Osteocyte (in vitro differentiated cells): ENCODE measurements around the gene EPN3. TPM values are rescaled to one million over a fixed set of nuclear protein-coding genes. Genes with fewer than 3 reads are reported as not detected.

ENCODE experiments used
- DNase-seq: peaks from one replicate; pipeline ENCODE4 v3.0.0; 2021; ENCODE audit warnings: mixed read lengths; ENCODE audit not compliant: unreplicated experiment; ENCODE audit errors: extremely low spot score
- H3K27ac Mint-ChIP-seq: one replicate; pipeline ENCODE4 v1.8.0; 2021; ENCODE audit warnings: mild to moderate bottlenecking, mixed read lengths; ENCODE audit not compliant: unreplicated experiment
- H3K27me3 Mint-ChIP-seq: one replicate; pipeline ENCODE4 v1.8.0; 2021; ENCODE audit warnings: mixed read lengths; ENCODE audit not compliant: unreplicated experiment
- H3K36me3 Mint-ChIP-seq: one replicate; pipeline ENCODE4 v1.8.0; 2021; ENCODE audit warnings: mixed read lengths; ENCODE audit not compliant: unreplicated experiment
- H3K4me1 Mint-ChIP-seq: one replicate; pipeline ENCODE4 v1.8.0; 2021; ENCODE audit warnings: mixed read lengths; ENCODE audit not compliant: unreplicated experiment
- H3K4me3 Mint-ChIP-seq: one replicate; pipeline ENCODE4 v1.8.0; 2021; ENCODE audit warnings: mild to moderate bottlenecking, moderate library complexity, mixed read lengths; ENCODE audit not compliant: unreplicated experiment
- H3K9me3 Mint-ChIP-seq: one replicate; pipeline ENCODE4 v1.8.0; 2021; ENCODE audit warnings: mixed read lengths; ENCODE audit not compliant: unreplicated experiment
- total RNA-seq: library from RNA; stranded (reverse); gene quantifications from 2 replicates; pipeline ENCODE4 v1.2.1, GENCODE V29; 2021
- TF ChIP-seq, protein P1 (sequence below): fragments of 200-600 bp; sonication (generic); IDR thresholded peaks from 2 replicates; pipeline ENCODE4 v1.5.0; 2021; ENCODE audit warnings: antibody characterized with exemption, mild to moderate bottlenecking, moderate library complexity

The EPN3 gene
- total RNA-seq, 1 donor from 2014 or later, result not detected

- Mint-ChIP-seq H3K27ac (no peak overlapping the region), H3K4me3 (no peak overlapping the region), H3K27me3 (peaks cover 24% of the 10 kb centered on the region), H3K9me3 (no peaks in the 10 kb centered on the region), H3K4me1 (peaks cover 16% of the 10 kb centered on the region), H3K36me3 (peaks cover 6% of the 10 kb centered on the region)
- DNase-seq, result no peak
- TF ChIP-seq, protein P1, sequence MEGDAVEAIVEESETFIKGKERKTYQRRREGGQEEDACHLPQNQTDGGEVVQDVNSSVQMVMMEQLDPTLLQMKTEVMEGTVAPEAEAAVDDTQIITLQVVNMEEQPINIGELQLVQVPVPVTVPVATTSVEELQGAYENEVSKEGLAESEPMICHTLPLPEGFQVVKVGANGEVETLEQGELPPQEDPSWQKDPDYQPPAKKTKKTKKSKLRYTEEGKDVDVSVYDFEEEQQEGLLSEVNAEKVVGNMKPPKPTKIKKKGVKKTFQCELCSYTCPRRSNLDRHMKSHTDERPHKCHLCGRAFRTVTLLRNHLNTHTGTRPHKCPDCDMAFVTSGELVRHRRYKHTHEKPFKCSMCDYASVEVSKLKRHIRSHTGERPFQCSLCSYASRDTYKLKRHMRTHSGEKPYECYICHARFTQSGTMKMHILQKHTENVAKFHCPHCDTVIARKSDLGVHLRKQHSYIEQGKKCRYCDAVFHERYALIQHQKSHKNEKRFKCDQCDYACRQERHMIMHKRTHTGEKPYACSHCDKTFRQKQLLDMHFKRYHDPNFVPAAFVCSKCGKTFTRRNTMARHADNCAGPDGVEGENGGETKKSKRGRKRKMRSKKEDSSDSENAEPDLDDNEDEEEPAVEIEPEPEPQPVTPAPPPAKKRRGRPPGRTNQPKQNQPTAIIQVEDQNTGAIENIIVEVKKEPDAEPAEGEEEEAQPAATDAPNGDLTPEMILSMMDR, result no peak
Measured at GRCh38 chr17:50556803-50557202, 24.3 kb downstream of the EPN3 start.

GRCh38 chr17:50557630-50558029 is 25.1 kb downstream of the EPN3 start:
- no peak overlapping the region for H3K27ac Mint-ChIP-seq
- no peak overlapping the region for H3K4me3 Mint-ChIP-seq
- H3K27me3 Mint-ChIP-seq, result peaks cover 30% of the 10 kb centered on the region
- H3K9me3 Mint-ChIP-seq, result no peaks in the 10 kb centered on the region
- H3K36me3 Mint-ChIP-seq, result peaks cover 3% of the 10 kb centered on the region
- DNase-seq, result no peak
- H3K4me1 Mint-ChIP-seq, result peaks cover 21% of the 10 kb centered on the region
- TF ChIP-seq, protein P1, result no peak

DNA sequence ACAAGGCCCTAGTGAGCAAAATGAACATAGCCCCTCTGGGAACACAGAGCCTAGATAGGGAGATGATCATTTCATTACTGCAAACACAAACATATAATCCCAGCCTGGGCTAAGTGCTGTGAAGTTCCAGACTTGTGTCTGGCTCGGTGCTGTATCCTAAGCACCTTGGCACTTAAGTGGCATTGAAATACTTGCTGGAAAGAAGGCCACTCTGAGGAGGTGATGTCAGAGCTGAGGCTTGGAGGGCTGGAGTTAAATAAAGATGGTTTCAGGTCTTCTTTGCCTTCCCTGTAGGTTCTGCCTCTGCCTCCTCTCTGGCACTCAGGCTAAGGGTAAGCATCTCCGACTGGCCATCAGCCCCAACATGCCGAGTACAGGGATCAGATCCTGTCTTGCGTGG is 25.6 kb downstream of the EPN3 start:
- H3K27me3 Mint-ChIP-seq, result peaks cover 33% of the 10 kb centered on the region
- H3K4me1 Mint-ChIP-seq, result peaks cover 21% of the 10 kb centered on the region
- peaks cover 3% of the 10 kb centered on the region for H3K36me3 Mint-ChIP-seq
- no peaks in the 10 kb centered on the region for H3K9me3 Mint-ChIP-seq
- TF ChIP-seq, protein P1, result no peak
- no peak overlapping the region for H3K27ac Mint-ChIP-seq
- no peak for DNase-seq
- H3K4me3 Mint-ChIP-seq, result no peak overlapping the region

DNA sequence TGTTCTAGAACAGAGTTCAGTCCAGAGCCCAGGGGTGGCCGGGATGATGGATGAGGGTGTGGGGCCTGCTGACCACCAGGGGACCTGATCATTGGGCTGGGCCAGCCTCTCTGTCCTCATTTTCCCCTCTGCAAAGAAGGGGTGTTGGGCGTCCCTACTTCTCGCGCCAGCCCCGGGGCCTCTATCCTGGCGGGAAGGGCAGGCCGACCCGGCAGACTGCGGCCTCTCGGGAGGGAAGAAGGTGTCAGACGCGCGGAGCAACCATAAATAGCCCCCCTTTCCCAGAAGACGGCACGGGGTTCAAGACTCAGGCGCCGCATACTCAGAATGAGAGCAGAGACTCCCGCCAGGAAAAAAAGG is 26.0 kb downstream of the EPN3 start:
- H3K9me3 Mint-ChIP-seq, result no peaks in the 10 kb centered on the region
- peaks cover 3% of the 10 kb centered on the region for H3K36me3 Mint-ChIP-seq
- TF ChIP-seq, protein P1, result no peak
- H3K27me3 Mint-ChIP-seq, result peaks cover 37% of the 10 kb centered on the region
- no peak overlapping the region for H3K4me3 Mint-ChIP-seq
- no peak overlapping the region for H3K27ac Mint-ChIP-seq
- H3K4me1 Mint-ChIP-seq, result peaks cover 21% of the 10 kb centered on the region
- DNase-seq, result no peak

GRCh38 chr17:50558941-50559614 is 26.5 kb downstream of the EPN3 start:
- H3K4me3 Mint-ChIP-seq, result no peak overlapping the region
- DNase-seq, result no peak
- H3K9me3 Mint-ChIP-seq, result no peaks in the 10 kb centered on the region
- peaks cover 42% of the 10 kb centered on the region for H3K27me3 Mint-ChIP-seq
- peaks cover 23% of the 10 kb centered on the region for H3K4me1 Mint-ChIP-seq
- TF ChIP-seq, protein P1, result no peak
- peaks cover 3% of the 10 kb centered on the region for H3K36me3 Mint-ChIP-seq
- no peak overlapping the region for H3K27ac Mint-ChIP-seq
